ENCODE measurements around the gene ABCG4.

GRCh38 chr11:119113716-119114115 lies 35.1 kb upstream of the ABCG4 start:
- TF ChIP-seq CTCF (IDR thresholded peaks at IDR 0.05; ENCODE audit: low read depth, low read length, missing input control) (no peak), MAX (IDR thresholded peaks at IDR 0.05) (no peak), SP1 (IDR thresholded peaks at IDR 0.05) (no peak), HNF4G (IDR thresholded peaks at IDR 0.05) (no peak), YY1 (IDR thresholded peaks at IDR 0.05) (no peak), RAD21 (IDR thresholded peaks at IDR 0.05) (no peak), EGR1 (IDR thresholded peaks at IDR 0.05; ENCODE audit: low read depth in 2 of 2) (no peak), TAF1 (conservative IDR thresholded peaks at IDR 0.05) (no peak), GABPA (IDR thresholded peaks at IDR 0.05 in 1 of 2, conservative IDR thresholded peaks at IDR 0.05 in 1 of 2) (no peak), JUND (IDR thresholded peaks at IDR 0.05) (no peak), HNF4A (conservative IDR thresholded peaks at IDR 0.05) (no peak)
- TF ChIP-seq, protein P1, sequence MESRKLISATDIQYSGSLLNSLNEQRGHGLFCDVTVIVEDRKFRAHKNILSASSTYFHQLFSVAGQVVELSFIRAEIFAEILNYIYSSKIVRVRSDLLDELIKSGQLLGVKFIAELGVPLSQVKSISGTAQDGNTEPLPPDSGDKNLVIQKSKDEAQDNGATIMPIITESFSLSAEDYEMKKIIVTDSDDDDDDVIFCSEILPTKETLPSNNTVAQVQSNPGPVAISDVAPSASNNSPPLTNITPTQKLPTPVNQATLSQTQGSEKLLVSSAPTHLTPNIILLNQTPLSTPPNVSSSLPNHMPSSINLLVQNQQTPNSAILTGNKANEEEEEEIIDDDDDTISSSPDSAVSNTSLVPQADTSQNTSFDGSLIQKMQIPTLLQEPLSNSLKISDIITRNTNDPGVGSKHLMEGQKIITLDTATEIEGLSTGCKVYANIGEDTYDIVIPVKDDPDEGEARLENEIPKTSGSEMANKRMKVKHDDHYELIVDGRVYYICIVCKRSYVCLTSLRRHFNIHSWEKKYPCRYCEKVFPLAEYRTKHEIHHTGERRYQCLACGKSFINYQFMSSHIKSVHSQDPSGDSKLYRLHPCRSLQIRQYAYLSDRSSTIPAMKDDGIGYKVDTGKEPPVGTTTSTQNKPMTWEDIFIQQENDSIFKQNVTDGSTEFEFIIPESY (IDR thresholded peaks at IDR 0.05) = no peak
- TF ChIP-seq, protein P2, sequence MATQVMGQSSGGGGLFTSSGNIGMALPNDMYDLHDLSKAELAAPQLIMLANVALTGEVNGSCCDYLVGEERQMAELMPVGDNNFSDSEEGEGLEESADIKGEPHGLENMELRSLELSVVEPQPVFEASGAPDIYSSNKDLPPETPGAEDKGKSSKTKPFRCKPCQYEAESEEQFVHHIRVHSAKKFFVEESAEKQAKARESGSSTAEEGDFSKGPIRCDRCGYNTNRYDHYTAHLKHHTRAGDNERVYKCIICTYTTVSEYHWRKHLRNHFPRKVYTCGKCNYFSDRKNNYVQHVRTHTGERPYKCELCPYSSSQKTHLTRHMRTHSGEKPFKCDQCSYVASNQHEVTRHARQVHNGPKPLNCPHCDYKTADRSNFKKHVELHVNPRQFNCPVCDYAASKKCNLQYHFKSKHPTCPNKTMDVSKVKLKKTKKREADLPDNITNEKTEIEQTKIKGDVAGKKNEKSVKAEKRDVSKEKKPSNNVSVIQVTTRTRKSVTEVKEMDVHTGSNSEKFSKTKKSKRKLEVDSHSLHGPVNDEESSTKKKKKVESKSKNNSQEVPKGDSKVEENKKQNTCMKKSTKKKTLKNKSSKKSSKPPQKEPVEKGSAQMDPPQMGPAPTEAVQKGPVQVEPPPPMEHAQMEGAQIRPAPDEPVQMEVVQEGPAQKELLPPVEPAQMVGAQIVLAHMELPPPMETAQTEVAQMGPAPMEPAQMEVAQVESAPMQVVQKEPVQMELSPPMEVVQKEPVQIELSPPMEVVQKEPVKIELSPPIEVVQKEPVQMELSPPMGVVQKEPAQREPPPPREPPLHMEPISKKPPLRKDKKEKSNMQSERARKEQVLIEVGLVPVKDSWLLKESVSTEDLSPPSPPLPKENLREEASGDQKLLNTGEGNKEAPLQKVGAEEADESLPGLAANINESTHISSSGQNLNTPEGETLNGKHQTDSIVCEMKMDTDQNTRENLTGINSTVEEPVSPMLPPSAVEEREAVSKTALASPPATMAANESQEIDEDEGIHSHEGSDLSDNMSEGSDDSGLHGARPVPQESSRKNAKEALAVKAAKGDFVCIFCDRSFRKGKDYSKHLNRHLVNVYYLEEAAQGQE (IDR thresholded peaks at IDR 0.05) = no peak
- TF ChIP-seq, protein P3, sequence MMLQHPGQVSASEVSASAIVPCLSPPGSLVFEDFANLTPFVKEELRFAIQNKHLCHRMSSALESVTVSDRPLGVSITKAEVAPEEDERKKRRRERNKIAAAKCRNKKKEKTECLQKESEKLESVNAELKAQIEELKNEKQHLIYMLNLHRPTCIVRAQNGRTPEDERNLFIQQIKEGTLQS (IDR thresholded peaks at IDR 0.05) = no peak
